Measurements from ENCODE around the gene MEX3D.

The MEX3D gene

DNA sequence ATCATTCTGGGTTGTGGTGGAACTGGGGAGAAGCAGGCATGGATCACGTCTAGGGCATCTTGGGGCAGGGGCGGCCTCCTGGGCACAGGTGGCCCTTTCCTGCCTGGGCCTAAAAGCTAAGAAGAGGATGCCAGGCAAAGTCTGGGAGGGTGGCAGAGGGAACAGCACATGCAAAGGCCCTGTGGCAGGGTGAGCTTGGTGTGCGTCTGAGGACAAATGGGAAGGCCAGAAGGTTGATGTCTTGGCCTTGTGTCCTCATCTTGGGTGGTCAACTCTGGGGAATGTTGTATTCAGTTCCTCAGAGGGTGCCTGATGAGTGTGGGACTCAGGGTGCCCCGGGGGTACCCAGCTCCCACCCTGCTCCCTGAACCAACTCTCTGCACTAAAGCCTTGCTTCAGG is 49.7 kb downstream of the MEX3D start:
- DNase-seq (ENCODE audit: low spot score): no peak

GRCh38 chr19:1516395-1516753 is 51.8 kb downstream of the MEX3D start:
- no peak for DNase-seq (ENCODE audit: low spot score)

DNA sequence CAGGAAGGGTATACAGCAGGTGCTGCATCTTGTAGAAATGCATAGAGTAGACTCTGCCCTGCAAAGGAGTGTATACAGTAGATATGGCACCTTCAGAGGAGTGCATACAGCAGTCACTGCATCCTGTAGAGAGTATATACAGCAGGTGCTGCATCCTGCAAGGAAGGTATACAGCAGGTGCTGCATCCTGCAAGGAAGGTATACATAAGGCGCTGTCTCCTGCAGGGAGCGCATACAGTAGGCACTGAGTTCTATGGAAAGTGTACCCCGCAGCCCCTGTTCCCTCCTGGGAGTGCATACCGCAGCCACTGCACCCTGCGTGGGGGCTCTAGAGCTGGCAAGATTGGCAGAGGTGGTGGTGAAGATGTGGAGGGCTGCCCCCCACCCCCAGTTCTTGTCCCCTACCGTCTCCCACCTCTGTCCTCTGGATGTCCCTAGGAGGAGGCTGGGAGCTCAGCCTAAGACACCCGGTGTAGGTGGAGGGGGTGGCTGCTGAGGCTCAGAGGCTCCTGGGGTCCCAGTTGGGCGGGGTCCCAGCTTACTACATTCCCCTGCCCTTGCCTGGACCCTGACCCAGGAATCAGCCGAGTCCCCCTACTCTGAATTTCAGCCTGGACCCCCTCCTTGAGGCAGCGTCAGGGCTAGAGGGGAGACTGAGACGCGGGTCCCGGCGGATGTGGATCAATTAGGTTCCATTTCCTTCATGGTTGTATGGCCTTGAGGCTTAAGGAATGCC is 53.0 kb downstream of the MEX3D start:
- DNase-seq (ENCODE audit: low spot score): no peak

DNA sequence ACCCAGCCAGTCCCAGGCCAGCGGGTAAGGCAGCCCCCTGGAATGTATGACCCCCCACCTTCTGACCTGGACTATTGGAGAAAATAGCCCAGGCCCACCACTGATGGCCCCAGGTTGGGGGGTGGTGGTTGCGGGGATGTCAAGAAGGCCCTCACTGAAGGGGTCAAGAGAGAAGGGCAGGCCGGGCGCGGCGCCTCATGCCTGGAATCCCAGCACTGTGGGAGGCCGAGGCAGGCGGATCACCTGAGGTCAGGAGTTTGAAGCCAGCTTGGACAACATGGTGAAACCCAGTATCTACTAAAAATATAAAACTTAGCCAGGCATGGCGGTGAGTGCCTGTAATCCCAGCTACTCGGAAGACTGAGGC is 53.8 kb downstream of the MEX3D start:
- DNase-seq (ENCODE audit: low spot score): no peak

DNA sequence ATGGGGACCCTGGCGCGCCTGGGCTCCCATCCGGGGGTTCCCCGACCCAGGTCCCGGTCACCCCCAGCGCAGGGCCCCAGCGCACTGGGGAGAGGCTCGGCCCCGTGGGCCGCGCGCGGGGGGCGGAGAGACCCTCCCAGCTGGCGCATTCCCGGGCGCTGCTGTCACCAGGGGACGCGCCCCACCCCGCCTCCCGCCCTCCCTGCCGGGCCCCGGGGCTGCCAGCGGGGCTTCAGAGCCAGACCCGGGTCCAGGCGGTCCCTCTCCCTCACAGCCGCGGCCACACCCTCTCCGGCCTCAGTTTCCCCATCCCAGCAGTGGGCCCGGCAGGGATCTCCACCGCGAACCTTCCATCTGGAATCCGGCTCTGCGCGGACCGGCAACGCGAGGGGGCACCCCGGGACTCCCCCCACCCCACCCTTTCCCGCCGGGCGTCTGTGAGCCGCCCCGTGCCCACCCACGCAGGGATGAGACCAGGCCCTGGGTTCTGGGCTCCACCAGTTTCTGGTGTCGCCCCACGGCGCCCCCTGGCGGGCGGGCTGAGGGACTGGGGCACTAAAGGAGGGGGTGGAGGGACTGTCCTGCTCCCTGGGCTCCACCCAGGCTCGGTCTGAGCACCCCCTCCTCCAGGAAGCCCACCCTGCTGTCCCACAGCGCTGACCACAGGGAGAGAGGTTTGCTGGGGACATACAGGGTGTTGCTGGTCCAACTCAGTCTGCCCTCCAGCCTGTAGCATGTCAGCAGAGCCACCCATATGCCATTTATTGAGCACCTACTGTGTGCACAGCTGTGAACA is 54.4 kb downstream of the MEX3D start:
- peak; percentile 89 for DNase-seq (ENCODE audit: low spot score)

- DNase-seq (ENCODE audit: low spot score): peak; percentile 93
These were observed 55.2 kb downstream of the MEX3D start, which contains the start of gene ADAMTSL5 for GRCh38 chr19:1512671-1513498. ADAMTSL5 (minus strand) TSS chr19:1513019; CDS start chr19:1510943, 2,076 bp downstream.

DNA sequence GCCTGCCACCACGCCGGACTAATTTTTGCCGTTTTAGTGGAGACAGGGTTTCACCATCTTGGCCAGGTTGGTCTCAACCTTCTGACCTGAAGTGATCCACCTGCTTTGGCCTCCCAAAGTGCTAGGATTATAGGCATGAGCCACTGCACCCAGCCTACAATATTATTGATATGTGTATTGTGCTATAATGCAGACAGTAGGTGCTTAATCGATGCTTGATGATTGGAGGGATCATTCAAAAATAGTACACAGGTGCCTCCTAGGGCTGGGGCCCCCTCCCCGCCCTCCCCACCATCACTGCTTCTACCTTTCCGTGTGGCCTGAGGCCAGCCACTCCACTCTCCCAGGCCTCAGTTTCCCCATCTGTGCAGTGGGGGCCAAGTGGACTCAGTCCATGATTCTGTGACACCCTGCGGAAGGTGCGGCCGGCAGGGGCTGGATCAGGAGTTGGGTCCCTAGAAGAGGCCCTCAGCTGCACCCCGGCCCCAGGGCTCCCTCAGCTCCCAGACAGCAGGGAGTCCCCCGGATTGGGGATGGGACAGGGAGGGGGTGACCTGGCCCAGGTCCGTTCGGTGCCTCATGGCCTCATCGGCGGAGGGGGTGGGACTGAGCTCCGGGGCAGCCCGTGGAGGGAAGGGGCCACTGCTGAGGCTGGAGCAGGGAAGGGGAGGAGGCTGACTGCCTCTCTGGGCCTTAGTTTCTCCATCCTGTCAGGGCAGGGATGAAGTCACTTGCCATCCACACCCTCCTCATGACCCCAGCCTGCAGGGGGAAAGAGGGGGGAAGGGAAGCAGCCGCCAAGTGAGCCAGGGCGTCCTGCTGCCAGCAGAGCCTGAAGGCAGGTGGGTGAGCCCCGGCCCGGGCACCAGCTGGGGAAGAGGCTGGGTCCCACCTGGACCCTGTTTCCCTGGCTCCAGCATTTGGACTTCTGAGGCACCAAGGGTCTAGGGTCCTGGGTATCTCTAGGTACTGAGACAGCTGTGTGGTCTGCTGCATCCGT is 56.5 kb downstream of the MEX3D start:
- DNase-seq (ENCODE audit: low spot score): no peak

DNA sequence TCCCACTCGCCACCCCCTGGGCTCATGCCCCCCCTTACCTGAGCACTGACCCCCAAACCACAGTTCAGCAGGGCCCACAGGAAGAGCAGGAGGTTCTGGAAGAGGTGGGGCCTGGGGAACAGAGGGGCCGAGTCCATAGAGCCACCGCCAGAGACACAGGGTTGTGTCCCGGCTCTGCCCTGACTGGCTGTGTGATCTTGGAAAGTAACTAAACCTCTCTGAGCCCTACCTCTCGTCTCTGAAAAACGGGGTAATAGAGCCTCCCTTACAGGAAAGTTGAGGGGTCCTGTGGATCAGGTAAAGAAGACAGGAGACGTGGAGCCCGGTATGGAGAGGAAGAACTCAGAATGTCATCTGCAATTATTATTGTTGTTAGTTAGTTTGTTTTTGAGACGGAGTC is 57.3 kb downstream of the MEX3D start:
- no peak for DNase-seq (ENCODE audit: low spot score)

- DNase-seq (ENCODE audit: low spot score): no peak
These were observed 57.7 kb downstream of the MEX3D start for GRCh38 chr19:1510442-1510806.

GRCh38 chr19:1509602-1510441 is 58.3 kb downstream of the MEX3D start:
- DNase-seq (ENCODE audit: low spot score): no peak

DNA sequence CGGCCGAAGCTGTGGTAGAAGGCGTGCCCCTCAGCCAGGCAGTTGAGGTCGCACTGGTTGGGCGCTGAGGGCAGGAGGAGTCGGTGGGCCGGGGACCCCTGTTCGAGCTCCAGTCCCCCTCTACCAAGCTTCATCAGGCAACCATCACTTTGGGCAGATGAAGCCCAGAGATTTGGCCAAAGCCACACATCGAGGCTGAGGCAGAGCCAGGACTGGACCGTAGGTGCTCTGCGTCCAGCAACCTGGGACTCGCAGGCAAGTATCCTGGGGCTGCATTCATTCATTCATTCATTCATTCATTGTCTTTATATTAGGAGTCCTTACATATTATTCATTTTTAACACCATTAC is 59.6 kb downstream of the MEX3D start:
- DNase-seq (ENCODE audit: low spot score): no peak

- peak; percentile 100 for DNase-seq (ENCODE audit: low spot score)
These were observed 60.2 kb downstream of the MEX3D start for GRCh38 chr19:1507763-1508506.

DNA sequence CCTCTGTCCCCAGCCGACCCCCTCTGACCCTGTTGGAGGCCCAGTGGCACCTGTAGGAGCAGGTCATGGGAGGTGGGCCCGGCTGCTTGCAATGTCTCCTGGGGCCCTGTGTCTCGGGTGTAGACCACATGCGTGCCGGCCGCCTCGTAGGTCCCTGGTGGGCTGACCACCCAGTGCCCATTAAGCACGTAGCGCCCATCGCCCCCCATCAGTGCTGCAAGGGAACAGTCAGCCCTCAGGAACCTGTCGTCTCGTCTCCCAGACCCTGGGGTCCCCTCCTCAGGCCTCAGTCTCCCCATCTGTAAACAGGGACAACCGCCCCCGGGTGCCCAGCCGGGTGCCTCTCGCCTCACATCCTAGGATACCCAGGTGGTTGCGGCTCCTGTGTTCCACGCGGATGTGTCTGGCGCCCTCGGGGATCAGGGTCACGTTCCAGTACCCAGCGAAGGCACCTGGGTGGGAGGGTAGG is 60.9 kb downstream of the MEX3D start:
- no peak for DNase-seq (ENCODE audit: low spot score)

DNA sequence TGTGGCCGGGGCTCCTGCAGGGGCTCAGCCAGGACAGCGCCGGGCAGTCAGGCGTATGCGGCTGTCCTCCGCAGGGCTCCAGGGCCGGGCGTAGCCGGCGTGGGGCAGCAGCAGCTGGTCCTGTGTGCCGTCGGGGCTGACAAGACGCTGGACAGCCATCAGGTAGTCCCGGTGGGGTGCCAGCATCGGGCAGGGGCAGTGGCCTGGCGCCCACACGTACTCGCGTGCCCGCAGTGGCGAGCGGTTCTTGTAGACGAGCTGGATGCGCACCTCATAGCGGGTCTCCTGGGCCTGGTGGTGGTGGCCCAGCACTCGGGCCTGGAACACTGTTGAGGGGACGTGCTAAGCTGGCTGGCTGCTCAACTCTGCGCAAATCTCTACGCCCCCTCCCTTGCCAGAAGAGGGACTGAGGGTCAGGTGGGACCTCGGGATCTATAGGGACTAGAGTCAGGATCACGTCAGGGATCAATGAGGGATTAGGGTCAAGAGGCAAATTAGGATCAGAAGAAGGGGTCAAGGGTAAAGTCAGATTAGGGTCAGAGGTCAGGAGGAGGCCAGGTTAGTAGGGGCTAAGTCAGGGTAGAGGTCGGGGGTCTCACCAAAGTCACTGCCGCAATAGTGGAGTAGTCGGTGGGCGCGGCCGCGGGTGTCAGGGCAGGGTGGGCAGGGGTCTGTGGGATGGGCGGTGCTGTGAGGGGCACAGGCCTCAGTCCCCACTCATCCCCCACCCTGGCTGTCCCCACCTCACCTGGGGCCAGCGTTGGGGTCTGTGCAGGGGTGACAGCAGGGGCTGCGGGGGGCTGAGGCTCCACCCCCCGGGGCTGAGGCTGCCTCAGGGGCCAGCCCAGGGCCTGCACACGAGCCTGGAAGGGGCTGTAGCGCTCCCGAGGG is 61.9 kb downstream of the MEX3D start:
- DNase-seq (ENCODE audit: low spot score): no peak

DNA sequence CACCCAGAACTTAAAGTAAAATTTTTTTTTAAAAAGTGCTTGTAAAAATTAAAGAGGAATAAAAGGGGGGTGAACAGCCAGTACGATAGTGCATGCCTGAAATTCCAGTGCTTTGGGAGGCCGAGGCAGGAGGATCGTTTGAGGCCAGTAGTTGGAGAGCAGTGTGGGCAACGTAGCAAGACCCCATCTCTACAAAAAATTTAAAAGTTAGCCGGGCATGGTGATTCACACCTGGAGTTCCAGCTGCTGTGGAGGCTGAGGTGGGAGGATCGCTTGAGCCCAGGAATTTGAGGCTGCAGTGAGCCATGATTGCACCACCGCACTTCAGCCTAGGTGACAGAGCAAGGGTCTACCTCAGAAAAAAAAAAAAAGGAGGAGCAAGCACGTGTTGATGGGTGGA is 63.1 kb downstream of the MEX3D start:
- DNase-seq (ENCODE audit: low spot score): no peak
